CD4-positive, alpha-beta T cell (primary cell): ENCODE results near the gene NQO2. TPM values are rescaled to one million over a fixed set of nuclear protein-coding genes. Genes with fewer than 3 reads are reported as not detected.
"Not testable (repeated sequence)": the region's sequence is repeated elsewhere in the genome, so short reads cannot be mapped to it uniquely, and the experiment has no call there.

ENCODE experiments used
- ATAC-seq: fragments of 200-7000 bp; cut with Tn5 transposase; one replicate; pipeline ENCODE4 v1.10.0; 2022; ENCODE audit warnings: mild to moderate bottlenecking; ENCODE audit not compliant: poor library complexity
- CTCF ChIA-PET: fragments of 350-600 bp; sonication (Branson Sonifier 250); formaldehyde crosslinking; loops from one replicate; lab custom pipeline; 2021; ENCODE audit warnings: antibody characterized with exemption, inconsistent platforms; lab: Charles Lee
- POLR2A ChIA-PET: fragments of 350-600 bp; sonication (Branson Sonifier 250); formaldehyde crosslinking; loops from one replicate; lab custom pipeline; 2021; ENCODE audit warnings: antibody characterized with exemption, inconsistent platforms; lab: Charles Lee
- DNase-seq, 14 experiments: peaks; one replicate each; pipeline ENCODE4 v3.0.0-alpha.2; 2013 to 2020; ENCODE audit warnings: mixed read lengths in 2 of 14
- H3K27ac ChIP-seq, 2 donors: one replicate each; pipeline versions ENCODE4 v1.5.1 to v1.7.0; 2013; ENCODE audit warnings: low read length in 2 of 2, low read depth in 1 of 2, mild to moderate bottlenecking in 1 of 2
- H3K27me3 ChIP-seq, 2 experiments: 1 replicate in 1 of 2; 2 replicates in 1 of 2; pipeline versions ENCODE4 v1.6.1 to v1.7.0; 2013; ENCODE audit warnings: low read length in 2 of 2, control low read depth in 1 of 2, mild to moderate bottlenecking in 1 of 2, moderate library complexity in 1 of 2; ENCODE audit not compliant: insufficient read depth in 2 of 2, control insufficient read depth in 1 of 2
- H3K36me3 ChIP-seq: one replicate; pipeline ENCODE4 v1.6.1; 2013; ENCODE audit warnings: low read length, control low read depth; ENCODE audit not compliant: insufficient read depth
- H3K4me1 ChIP-seq: one replicate; pipeline ENCODE4 v1.6.1; 2013; ENCODE audit warnings: low read length, control low read depth; ENCODE audit not compliant: insufficient read depth
- H3K4me3 ChIP-seq: one replicate; pipeline ENCODE4 v1.5.1; 2013; ENCODE audit warnings: mild to moderate bottlenecking, low read length, moderate library complexity
- H3K9me3 ChIP-seq, 2 experiments: 1 replicate in 1 of 2; 2 replicates in 1 of 2; pipeline versions ENCODE4 v1.6.1 to v1.7.0; 2013; ENCODE audit warnings: low read length in 2 of 2, mild to moderate bottlenecking in 2 of 2, control low read depth in 1 of 2, moderate library complexity in 1 of 2; ENCODE audit not compliant: control insufficient read depth in 1 of 2, insufficient read depth in 1 of 2
- H3K27ac Mint-ChIP-seq: one replicate; pipeline ENCODE4 v1.8.0; 2020; ENCODE audit warnings: mixed read lengths
- H3K27me3 Mint-ChIP-seq: one replicate; pipeline ENCODE4 v1.8.0; 2021; ENCODE audit warnings: mixed read lengths
- H3K36me3 Mint-ChIP-seq: one replicate; pipeline ENCODE4 v1.8.0; 2021; ENCODE audit warnings: low read depth, mixed read lengths
- H3K4me1 Mint-ChIP-seq: one replicate; pipeline ENCODE4 v1.8.0; 2021; ENCODE audit warnings: low read depth, mixed read lengths
- H3K4me3 Mint-ChIP-seq: one replicate; pipeline ENCODE4 v1.8.0; 2020; ENCODE audit warnings: mild to moderate bottlenecking, mixed read lengths
- H3K9me3 Mint-ChIP-seq: one replicate; pipeline ENCODE4 v1.8.0; 2020; ENCODE audit warnings: mixed read lengths
- CTCF ChIP-seq: fragments of 200-600 bp; IDR thresholded peaks from one replicate; pipeline ENCODE4 v1.8.0; 2022; ENCODE audit warnings: antibody characterized with exemption, mild to moderate bottlenecking
- intact Hi-C, 2 experiments: fragments of 100-400 bp; cut with DNase I in 1 of 2; cut with micrococcal nuclease in 1 of 2; formaldehyde crosslinking; loops; one replicate each; pipeline versions ENCODE4 v1.15.1 to v1.9.0; 2023 to 2025; cut with DNase I, micrococcal nuclease
- total RNA-seq, 174 experiments: library from RNA in 2 of 174; stranded (reverse) in 2 of 174; gene quantifications; one replicate each; pipeline ENCODE4 v1.2.3 and lab custom pipeline; 2021 to 2026

The NQO2 gene
- total RNA-seq, 2 experiments from 2014 or later, result 6.7 to 7.7 TPM

GRCh38 chr6:3007571-3007970 lies 7.9 kb downstream of the NQO2 start:
- no peaks in the 10 kb centered on the region for H3K4me1 ChIP-seq
- H3K27me3 ChIP-seq, result no peaks in the 10 kb centered on the region
- peaks cover 5 to 16% of the 10 kb centered on the region in 2 experiments for H3K9me3 ChIP-seq
- peaks cover 46% of the 10 kb centered on the region for H3K36me3 ChIP-seq
- no peak for TF ChIP-seq CTCF
- ChIA-PET CTCF (interaction anchor here (0.8 kb wide), 1 partner anchor 13 kb away, joined by 3 read pairs; no protein-coding TSS in a partner anchor), POLR2A (no interaction called here)
- peaks cover 7% of the 10 kb centered on the region for H3K4me1 Mint-ChIP-seq
- intact Hi-C loops, result loop anchor here in 1 of 2 experiments (2.0 kb wide), 1 partner anchor 37 kb away; no protein-coding TSS in a partner anchor
- no peak for ATAC-seq
- no peak overlapping the region for H3K27ac Mint-ChIP-seq
- H3K27me3 Mint-ChIP-seq, result no peaks in the 10 kb centered on the region
- peaks cover 3% of the 10 kb centered on the region for H3K9me3 Mint-ChIP-seq
- H3K4me3 Mint-ChIP-seq, result no peak overlapping the region
- no peak overlapping the region for H3K27ac ChIP-seq
- H3K4me3 ChIP-seq, result no peak overlapping the region
- H3K36me3 Mint-ChIP-seq, result peaks cover 86% of the 10 kb centered on the region
- DNase-seq, result no peak

- ATAC-seq, H3K27me3 ChIP-seq, H3K27me3 Mint-ChIP-seq, DNase-seq, H3K4me1 Mint-ChIP-seq, H3K4me1 ChIP-seq, H3K27ac Mint-ChIP-seq, POLR2A ChIA-PET, H3K27ac ChIP-seq, intact Hi-C loops, H3K4me3 ChIP-seq, H3K4me3 Mint-ChIP-seq, H3K9me3 Mint-ChIP-seq: not testable (repeated sequence)
- Histone ChIP-seq H3K36me3 (peaks cover 52% of the 10 kb centered on the region), H3K9me3 (peaks cover 5 to 16% of the 10 kb centered on the region in 2 experiments)
- CTCF ChIA-PET, result interaction anchor here (0.8 kb wide), 1 partner anchor 11 kb away, joined by 3 read pairs; no protein-coding TSS in a partner anchor
- H3K36me3 Mint-ChIP-seq, result peaks cover 90% of the 10 kb centered on the region
Observed at GRCh38 chr6:3008712-3009265, 9.1 kb downstream of the NQO2 start.

GRCh38 chr6:3009930-3010329 lies 10.2 kb downstream of the NQO2 start:
- intact Hi-C loops, result no loop called here
- Histone ChIP-seq H3K4me1 (peaks cover 2% of the 10 kb centered on the region), H3K4me3 (no peak overlapping the region), H3K27me3 (no peaks in the 10 kb centered on the region), H3K27ac (no peak overlapping the region), H3K9me3 (peaks cover 5 to 16% of the 10 kb centered on the region in 2 experiments), H3K36me3 (peaks cover 57% of the 10 kb centered on the region)
- Mint-ChIP-seq H3K36me3 (peaks cover 94% of the 10 kb centered on the region), H3K4me1 (no peaks in the 10 kb centered on the region), H3K27me3 (no peaks in the 10 kb centered on the region), H3K9me3 (peaks cover 3% of the 10 kb centered on the region), H3K27ac (no peak overlapping the region), H3K4me3 (no peak overlapping the region)
- ChIA-PET CTCF (interaction anchor here (2.4 kb wide), 1 partner anchor 8 kb away, joined by 9 read pairs; no protein-coding TSS in a partner anchor), POLR2A (interaction anchor here (0.8 to 1.2 kb wide), 3 partner anchors 9 to 21 kb away, joined by 3 read pairs; no protein-coding TSS in a partner anchor)
- no peak for ATAC-seq
- no peak for TF ChIP-seq CTCF
- no peak for DNase-seq
